ENCODE data around the gene DSG4. TPM values are rescaled to one million over a fixed set of nuclear protein-coding genes. Genes with fewer than 3 reads are reported as not detected.

The DSG4 gene
- total RNA-seq, 2 experiments from 2014 or later = not detected

DNA sequence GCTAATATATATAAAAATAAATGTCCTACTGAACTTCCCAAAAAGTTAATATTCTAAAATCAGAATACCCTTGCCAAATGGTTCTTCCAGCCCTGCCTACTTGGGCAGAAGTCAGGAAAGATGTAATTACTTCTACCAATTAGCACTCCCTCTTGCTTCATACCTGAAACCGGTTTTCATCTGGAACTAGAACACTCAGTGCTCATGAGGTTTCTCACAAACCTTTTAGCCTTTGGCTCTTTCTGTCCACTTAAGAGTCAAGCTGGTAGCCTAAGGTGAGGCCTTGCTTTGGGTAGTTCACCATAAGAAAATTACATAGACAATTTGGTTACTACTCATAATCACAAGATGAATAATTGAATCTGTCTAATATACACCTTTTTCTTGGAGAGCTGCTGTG is 75.0 kb downstream of the DSG4 start:
- DNase-seq (ENCODE audit: low spot score) = no peak
- ChIA-PET POLR2A (no interaction called here), CTCF (ENCODE audit: unreplicated experiment) (no interaction called here)
- TF ChIP-seq, protein P1, sequence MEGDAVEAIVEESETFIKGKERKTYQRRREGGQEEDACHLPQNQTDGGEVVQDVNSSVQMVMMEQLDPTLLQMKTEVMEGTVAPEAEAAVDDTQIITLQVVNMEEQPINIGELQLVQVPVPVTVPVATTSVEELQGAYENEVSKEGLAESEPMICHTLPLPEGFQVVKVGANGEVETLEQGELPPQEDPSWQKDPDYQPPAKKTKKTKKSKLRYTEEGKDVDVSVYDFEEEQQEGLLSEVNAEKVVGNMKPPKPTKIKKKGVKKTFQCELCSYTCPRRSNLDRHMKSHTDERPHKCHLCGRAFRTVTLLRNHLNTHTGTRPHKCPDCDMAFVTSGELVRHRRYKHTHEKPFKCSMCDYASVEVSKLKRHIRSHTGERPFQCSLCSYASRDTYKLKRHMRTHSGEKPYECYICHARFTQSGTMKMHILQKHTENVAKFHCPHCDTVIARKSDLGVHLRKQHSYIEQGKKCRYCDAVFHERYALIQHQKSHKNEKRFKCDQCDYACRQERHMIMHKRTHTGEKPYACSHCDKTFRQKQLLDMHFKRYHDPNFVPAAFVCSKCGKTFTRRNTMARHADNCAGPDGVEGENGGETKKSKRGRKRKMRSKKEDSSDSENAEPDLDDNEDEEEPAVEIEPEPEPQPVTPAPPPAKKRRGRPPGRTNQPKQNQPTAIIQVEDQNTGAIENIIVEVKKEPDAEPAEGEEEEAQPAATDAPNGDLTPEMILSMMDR (conservative IDR thresholded peaks at IDR 0.05; ENCODE audit: low read length) = no peak
- no peak for TF ChIP-seq EZH2phosphoT487 (IDR thresholded peaks at IDR 0.05; ENCODE audit: borderline replicate concordance, low read depth, low read length)
- no peaks in the 10 kb centered on the region for H3K36me3 ChIP-seq (ENCODE audit: insufficient read depth, low read length)
- H3K9me2 ChIP-seq (ENCODE audit: insufficient read depth, low read length) = no peaks in the 10 kb centered on the region
- H3K79me2 ChIP-seq (ENCODE audit: insufficient read depth, low read depth, low read length) = no peaks in the 10 kb centered on the region
- H4K20me1 ChIP-seq (ENCODE audit: insufficient read depth, low read length) = no peaks in the 10 kb centered on the region
- H2AFZ ChIP-seq (ENCODE audit: low read length) = no peak overlapping the region
- intact Hi-C loops (cut with micrococcal nuclease; ENCODE audit: unreplicated experiment) = no loop called here
- H3K9me3 ChIP-seq (ENCODE audit: low read length) = no peaks in the 10 kb centered on the region
- no peak overlapping the region for H3K4me2 ChIP-seq (ENCODE audit: low read length)
- H3K4me3 ChIP-seq (ENCODE audit: low read depth, low read length, poor library complexity, severe bottlenecking) = no peak overlapping the region
- no TSS peak for BruUV-seq (replicated peaks)
- H3K4me1 ChIP-seq (ENCODE audit: insufficient read depth, low read length, poor library complexity, severe bottlenecking) = no peaks in the 10 kb centered on the region
- H3K27ac ChIP-seq (ENCODE audit: low read depth, low read length, poor library complexity, severe bottlenecking) = no peak overlapping the region

DNA sequence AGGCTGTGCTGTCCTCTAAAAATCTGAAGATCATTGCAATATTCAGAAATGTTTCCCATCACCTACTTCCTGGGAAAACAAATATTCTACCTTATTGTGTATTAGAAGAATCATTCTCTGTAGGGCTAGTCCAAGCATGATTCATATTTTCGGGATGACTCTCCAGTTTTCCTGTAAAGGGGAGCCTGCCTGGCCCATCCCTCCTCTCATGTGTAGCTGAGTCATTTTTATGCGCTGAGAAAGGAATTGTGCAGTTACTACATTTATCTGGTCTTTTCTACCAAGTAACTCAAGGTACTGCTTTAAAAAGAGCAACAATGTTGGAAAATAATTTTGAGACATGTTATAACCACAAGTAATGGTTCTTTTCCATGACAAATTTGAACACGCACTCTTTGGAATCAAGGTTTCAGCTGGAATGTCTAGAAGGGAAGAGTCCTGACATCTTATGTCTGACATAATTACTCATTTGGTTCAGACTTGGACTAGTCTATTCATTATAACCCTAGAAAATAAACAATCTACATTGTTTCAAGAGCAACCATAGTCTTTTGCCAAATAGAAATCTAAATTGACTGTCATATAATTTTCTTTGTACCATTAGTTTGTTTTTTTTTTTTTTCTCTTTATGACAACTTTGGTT is 77.6 kb downstream of the DSG4 start:
- CTCF ChIA-PET (ENCODE audit: unreplicated experiment) = no interaction called here
- Histone ChIP-seq H3K4me3 (ENCODE audit: low read depth, low read length, poor library complexity, severe bottlenecking) (no peak overlapping the region), H4K20me1 (ENCODE audit: insufficient read depth, low read length) (no peaks in the 10 kb centered on the region), H3K9me3 (ENCODE audit: low read length) (no peaks in the 10 kb centered on the region), H3K9me2 (ENCODE audit: insufficient read depth, low read length) (no peaks in the 10 kb centered on the region), H3K4me2 (ENCODE audit: low read length) (no peak overlapping the region), H3K4me1 (ENCODE audit: insufficient read depth, low read length, poor library complexity, severe bottlenecking) (no peaks in the 10 kb centered on the region), H3K36me3 (ENCODE audit: insufficient read depth, low read length) (no peaks in the 10 kb centered on the region), H3K27ac (ENCODE audit: low read depth, low read length, poor library complexity, severe bottlenecking) (no peak overlapping the region), H3K79me2 (ENCODE audit: insufficient read depth, low read depth, low read length) (no peaks in the 10 kb centered on the region), H2AFZ (ENCODE audit: low read length) (no peak overlapping the region)
- intact Hi-C loops (cut with micrococcal nuclease; ENCODE audit: unreplicated experiment) = no loop called here
- BruUV-seq (replicated peaks) = no TSS peak
- TF ChIP-seq EZH2phosphoT487 (IDR thresholded peaks at IDR 0.05; ENCODE audit: borderline replicate concordance, low read depth, low read length) = no peak
- TF ChIP-seq, protein P1 (conservative IDR thresholded peaks at IDR 0.05; ENCODE audit: low read length) = no peak
- DNase-seq (ENCODE audit: low spot score) = no peak
- POLR2A ChIA-PET = no interaction called here

Small RNA genes within 50 kb of the gene (small RNA-seq; reads per million reads assigned to genes)
- gene RF00019 = not detected
- not detected for gene RNU6-167P

Other genes with a start within 250 kb of the DSG4 start
- not detected in 2 replicates for gene DSC1, start 213.9 kb upstream of the DSG4 start, total RNA-seq (2014; rRNA removed; shearing (Covaris generic))
- gene DSC1, start 213.9 kb upstream of the DSG4 start, total RNA-seq (2022) = not detected in 2 replicates
- gene DSG1, start 58.6 kb upstream of the DSG4 start, total RNA-seq (2014; rRNA removed; shearing (Covaris generic)) = not detected in 2 replicates
- gene DSG1, start 58.6 kb upstream of the DSG4 start, total RNA-seq (2022) = not detected in 2 replicates
- gene DSG3, start 71.0 kb downstream of the DSG4 start, total RNA-seq (2014; rRNA removed; shearing (Covaris generic)) = not detected in 2 replicates
- not detected in 2 replicates for gene DSG3, start 71.0 kb downstream of the DSG4 start, total RNA-seq (2022)
- gene DSG2, start 121.4 kb downstream of the DSG4 start, total RNA-seq (2014; rRNA removed; shearing (Covaris generic)) = not detected in 2 replicates
- gene DSG2, start 121.4 kb downstream of the DSG4 start, total RNA-seq (2022) = not detected in 2 replicates
- not detected in 2 replicates for gene TTR, start 215.1 kb downstream of the DSG4 start, total RNA-seq (2014; rRNA removed; shearing (Covaris generic))
- gene TTR, start 215.1 kb downstream of the DSG4 start, total RNA-seq (2022) = not detected in 2 replicates

All from OCI-LY7 (cell line).